ENCODE data around the gene PCDHGA4.
"Not testable (repeated sequence)": the region's sequence is repeated elsewhere in the genome, so short reads cannot be mapped to it uniquely, and the experiment has no call there.

The PCDHGA4 gene

DNA sequence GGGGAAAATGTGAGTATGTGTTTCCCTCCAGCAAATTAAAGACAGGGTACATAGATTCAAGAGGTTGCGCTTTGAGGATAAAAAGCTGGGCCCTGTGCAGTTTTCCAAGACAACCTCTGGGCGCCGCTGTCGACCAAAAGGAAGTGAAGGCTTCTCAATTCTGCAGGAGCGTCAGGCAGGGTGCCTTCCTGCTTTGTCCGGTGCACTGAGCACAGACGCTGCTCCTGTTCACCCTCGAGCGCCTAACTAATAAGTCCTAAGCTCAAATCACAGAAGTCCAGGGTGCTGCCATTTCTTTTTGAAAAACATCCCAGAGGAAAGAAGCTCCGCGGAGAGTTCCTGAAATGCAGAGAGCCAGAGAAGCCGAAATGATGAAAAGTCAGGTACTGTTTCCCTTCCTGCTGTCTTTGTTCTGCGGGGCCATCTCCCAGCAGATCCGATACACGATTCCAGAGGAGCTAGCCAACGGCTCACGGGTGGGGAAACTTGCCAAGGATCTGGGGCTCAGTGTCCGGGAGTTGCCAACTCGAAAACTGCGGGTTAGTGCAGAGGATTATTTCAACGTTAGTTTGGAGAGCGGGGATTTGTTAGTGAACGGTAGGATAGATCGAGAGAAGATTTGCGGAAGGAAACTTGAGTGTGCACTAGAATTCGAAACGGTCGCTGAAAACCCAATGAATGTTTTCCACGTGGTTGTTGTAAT lies 4.8 kb upstream of the PCDHGA4 start, which contains the start of gene PCDHGB1:
Gene PCDHGB1, plus strand, starts transcription at position 183 of the 703 bp plus-strand sequence. Its CDS starts 162 bp downstream, at position 345.
- peak; percentile 82 for DNase-seq

GRCh38 chr5:141351591-141351990 lies 3.2 kb upstream of the PCDHGA4 start:
- DNase-seq = no peak

- no peak for DNase-seq
These were observed 820 bp downstream of the PCDHGA4 start for GRCh38 chr5:141355641-141356040.

DNA sequence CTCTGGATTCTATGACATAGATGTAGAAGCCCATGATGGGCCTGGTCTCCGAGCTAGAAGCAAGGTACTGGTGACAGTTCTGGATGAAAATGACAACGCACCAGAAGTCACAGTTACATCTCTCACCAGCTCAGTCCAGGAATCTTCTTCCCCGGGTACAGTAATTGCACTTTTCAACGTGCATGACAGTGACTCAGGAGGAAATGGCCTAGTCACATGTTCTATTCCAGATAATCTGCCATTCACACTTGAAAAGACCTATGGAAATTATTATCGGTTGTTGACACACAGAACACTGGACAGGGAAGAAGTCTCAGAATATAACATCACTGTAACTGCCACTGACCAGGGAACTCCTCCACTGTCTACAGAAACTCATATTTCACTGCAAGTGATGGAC lies 1.3 kb downstream of the PCDHGA4 start:
- no peak for DNase-seq

DNA sequence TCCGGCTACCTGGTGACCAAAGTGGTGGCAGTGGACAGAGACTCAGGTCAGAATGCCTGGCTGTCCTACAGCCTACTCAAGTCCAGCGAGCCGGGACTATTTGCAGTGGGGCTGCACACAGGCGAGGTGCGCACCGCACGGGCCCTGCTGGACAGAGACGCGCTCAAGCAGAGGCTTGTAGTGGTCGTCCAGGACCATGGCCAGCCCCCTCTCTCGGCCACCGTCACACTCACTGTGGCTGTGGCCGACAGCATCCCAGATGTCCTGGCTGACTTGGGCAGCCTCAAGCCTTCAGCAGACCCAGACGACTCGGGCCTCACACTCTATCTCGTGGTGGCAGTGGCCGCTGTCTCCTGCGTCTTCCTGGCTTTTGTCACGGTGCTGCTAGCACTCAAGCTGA lies 2.1 kb downstream of the PCDHGA4 start:
- no peak for DNase-seq

GRCh38 chr5:141359790-141360426 lies 5.1 kb downstream of the PCDHGA4 start, which contains the start of gene PCDHGB2:
TSS of gene PCDHGB2 (plus strand) at chr5:141359994. CDS start at chr5:141360136, 142 bp downstream.
- DNase-seq = peak; percentile 50

DNA sequence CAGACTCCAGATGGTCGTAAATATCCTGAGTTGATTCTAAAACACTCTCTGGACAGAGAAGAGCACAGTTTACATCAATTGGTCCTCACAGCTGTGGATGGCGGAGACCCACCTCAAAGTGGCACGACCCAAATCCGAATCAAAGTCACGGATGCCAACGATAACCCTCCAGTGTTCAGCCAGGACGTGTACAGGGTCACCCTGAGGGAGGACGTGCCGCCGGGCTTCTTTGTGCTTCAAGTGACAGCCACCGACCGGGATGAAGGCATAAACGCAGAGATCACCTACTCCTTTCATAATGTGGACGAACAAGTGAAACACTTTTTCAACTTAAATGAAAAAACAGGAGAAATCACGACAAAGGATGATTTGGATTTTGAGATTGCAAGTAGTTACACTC lies 5.9 kb downstream of the PCDHGA4 start:
- no peak for DNase-seq

GRCh38 chr5:141362719-141363118 lies 7.9 kb downstream of the PCDHGA4 start:
- DNase-seq = no peak

DNA sequence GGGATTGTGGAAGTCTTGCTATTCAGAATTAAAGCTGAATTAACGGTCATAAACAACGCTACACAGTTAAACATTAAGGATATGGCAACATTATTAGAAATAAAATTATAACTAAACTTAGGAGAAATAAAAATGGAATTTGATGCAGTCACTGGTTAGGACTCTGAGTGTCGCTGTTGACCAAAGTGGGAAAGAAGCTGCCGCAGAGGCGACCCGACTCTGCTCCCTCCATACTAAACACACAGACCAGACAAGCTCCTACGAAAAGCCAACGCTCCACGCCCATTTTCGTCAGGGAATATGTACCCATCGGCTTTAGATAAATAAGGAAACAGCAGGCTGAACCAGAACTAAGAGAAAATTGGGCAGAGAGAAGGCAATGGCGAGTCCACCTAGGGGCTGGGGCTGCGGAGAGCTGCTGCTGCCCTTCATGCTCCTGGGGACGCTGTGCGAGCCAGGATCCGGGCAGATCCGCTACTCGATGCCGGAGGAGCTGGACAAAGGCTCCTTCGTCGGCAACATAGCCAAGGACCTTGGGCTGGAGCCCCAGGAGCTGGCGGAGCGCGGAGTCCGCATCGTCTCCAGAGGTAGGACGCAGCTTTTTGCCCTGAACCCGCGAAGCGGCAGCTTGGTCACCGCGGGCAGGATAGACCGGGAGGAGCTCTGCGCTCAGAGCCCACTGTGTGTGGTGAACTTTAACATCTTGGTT lies 9.3 kb downstream of the PCDHGA4 start, which contains the start of gene PCDHGA5:
Gene PCDHGA5, plus strand, starts transcription at position 211 of the 709 bp plus-strand sequence. Its CDS starts 169 bp downstream, at position 380.
- no peak for DNase-seq

- DNase-seq = no peak
These were observed 11.4 kb downstream of the PCDHGA4 start for GRCh38 chr5:141366016-141366896.

DNA sequence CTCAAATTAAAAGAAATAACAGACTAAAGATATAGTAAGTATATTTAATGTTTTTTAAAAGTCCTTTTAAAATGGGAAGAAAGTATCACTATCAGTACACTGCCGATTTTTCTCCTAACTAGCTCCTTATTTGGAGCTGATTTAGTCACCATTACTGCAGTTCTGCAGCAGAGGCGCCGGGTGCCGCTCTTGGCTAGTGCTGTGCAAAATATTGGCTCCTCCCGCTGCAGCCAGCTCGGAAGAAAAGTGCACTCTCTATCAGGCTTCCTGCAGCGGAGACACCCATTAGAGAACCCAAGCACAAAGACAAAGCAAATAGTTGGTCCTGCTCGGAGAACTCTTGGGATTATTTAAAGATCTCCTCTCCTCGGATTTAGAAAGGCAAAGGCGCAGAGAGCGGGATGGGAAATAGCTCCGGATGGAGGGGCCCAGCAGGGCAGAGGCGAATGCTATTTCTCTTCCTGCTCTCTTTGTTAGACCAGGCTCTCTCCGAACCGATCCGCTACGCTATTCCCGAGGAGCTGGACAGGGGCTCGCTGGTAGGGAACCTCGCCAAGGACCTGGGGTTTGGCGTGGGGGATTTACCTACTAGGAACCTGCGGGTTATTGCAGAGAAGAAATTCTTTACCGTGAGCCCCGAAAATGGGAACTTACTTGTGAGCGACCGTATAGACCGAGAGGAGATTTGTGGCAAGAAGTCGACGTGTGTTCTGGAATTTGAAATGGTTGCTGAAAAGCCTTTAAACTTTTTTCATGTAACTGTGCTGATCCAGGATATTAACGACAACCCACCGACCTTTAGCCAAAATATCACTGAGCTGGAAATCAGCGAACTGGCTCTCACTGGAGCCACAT lies 15.4 kb downstream of the PCDHGA4 start, which contains the start of gene PCDHGB3:
Gene PCDHGB3, plus strand, starts transcription at position 249 of the 855 bp plus-strand sequence. Its CDS starts 153 bp downstream, at position 402.
- DNase-seq = no peak

- DNase-seq = no peak
These were observed 17.0 kb downstream of the PCDHGA4 start for GRCh38 chr5:141371572-141372475.

DNA sequence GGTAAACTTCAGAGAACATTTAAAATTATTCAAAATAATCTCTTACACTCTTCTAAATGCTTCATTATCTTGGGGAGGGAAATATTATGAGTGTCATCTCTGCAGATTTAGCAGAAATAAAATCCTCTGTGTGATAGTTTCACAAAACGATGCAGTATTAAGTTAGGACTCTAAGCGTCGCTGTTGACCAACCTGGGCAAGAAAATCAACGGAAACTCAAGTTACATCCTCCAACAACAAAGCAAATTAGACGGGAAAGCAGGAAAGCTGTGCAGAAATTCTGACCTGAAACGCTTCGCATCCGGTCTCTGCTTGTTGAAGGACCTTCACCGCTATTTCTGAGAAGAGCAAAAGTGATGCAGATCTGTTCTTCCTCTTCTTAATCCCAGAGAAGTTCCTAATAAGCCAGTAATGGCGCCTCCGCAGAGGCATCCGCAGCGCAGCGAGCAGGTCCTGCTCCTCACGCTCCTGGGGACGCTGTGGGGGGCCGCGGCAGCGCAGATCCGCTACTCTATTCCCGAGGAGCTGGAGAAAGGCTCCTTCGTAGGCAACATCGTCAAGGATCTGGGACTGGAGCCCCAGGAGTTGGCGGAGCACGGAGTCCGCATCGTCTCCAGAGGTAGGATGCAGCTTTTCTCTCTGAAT lies 19.0 kb downstream of the PCDHGA4 start, which contains the start of gene PCDHGA6:
Gene PCDHGA6, plus strand, starts transcription at position 219 of the 645 bp plus-strand sequence. Its CDS starts 193 bp downstream, at position 412.
- no peak for DNase-seq

GRCh38 chr5:141374627-141375026 lies 19.8 kb downstream of the PCDHGA4 start:
- DNase-seq = no peak

DNA sequence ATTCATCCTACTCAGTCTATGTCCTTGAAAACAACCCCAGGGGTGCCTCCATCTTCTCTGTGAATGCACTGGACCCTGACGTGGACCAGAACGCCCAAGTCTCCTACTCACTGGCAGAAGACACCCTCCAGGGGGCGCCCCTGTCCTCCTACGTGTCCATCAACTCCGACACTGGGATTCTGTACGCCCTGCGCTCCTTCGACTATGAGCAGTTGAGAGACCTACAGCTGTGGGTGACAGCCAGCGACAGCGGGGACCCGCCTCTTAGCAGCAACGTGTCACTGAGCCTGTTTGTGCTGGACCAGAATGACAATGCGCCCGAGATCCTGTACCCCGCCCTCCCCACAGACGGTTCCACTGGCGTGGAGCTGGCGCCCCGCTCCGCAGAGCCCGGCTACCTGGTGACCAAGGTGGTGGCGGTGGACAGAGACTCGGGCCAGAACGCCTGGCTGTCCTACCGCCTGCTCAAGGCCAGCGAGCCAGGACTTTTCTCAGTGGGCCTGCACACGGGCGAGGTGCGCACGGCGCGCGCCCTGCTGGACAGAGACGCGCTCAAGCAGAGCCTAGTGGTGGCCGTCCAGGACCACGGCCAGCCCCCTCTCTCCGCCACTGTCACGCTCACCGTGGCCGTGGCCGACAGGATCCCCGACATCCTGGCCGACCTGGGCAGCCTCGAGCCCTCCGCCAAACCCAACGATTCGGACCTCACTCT lies 20.8 kb downstream of the PCDHGA4 start:
- DNase-seq = not testable (repeated sequence)

GRCh38 chr5:141382469-141383294 lies 27.9 kb downstream of the PCDHGA4 start, which contains the start of gene PCDHGA7:
TSS of gene PCDHGA7 (plus strand) at chr5:141382742. CDS start at chr5:141382900, 158 bp downstream.
- DNase-seq = no peak

GRCh38 chr5:141383345-141383744 lies 28.5 kb downstream of the PCDHGA4 start:
- no peak for DNase-seq
